ENCODE data around the gene PCSK6.
"Not testable (repeated sequence)": the region's sequence is repeated elsewhere in the genome, so short reads cannot be mapped to it uniquely, and the experiment has no call there.

Gene PCSK6

DNA sequence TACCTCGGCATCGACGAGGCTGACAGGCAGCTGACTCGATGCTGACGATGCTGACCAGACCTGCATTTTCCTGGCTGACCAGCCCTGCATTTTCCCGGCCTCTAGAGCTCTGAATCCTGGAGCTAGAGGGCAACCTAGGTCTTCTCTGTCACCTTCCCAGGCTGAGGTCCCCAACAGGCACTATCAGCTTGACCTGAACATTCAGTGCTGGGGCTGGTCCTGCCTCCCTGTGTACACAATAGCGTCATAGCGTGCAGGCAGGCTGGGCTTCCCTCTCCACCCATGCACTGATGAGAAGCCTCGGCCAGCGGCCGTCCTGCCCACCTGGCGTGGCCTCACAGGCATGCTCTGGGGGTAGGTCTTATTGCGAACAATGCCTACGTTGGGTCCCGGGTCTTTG lies 132.2 kb downstream of the PCSK6 start:
- DNase-seq (ENCODE audit: low read depth) = no peak
- no peak overlapping the region for H3K4me3 ChIP-seq (ENCODE audit: low read depth, low read length)
- TF ChIP-seq, protein P1, sequence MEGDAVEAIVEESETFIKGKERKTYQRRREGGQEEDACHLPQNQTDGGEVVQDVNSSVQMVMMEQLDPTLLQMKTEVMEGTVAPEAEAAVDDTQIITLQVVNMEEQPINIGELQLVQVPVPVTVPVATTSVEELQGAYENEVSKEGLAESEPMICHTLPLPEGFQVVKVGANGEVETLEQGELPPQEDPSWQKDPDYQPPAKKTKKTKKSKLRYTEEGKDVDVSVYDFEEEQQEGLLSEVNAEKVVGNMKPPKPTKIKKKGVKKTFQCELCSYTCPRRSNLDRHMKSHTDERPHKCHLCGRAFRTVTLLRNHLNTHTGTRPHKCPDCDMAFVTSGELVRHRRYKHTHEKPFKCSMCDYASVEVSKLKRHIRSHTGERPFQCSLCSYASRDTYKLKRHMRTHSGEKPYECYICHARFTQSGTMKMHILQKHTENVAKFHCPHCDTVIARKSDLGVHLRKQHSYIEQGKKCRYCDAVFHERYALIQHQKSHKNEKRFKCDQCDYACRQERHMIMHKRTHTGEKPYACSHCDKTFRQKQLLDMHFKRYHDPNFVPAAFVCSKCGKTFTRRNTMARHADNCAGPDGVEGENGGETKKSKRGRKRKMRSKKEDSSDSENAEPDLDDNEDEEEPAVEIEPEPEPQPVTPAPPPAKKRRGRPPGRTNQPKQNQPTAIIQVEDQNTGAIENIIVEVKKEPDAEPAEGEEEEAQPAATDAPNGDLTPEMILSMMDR (conservative IDR thresholded peaks at IDR 0.05; ENCODE audit: low read depth, low read length) = no peak

DNA sequence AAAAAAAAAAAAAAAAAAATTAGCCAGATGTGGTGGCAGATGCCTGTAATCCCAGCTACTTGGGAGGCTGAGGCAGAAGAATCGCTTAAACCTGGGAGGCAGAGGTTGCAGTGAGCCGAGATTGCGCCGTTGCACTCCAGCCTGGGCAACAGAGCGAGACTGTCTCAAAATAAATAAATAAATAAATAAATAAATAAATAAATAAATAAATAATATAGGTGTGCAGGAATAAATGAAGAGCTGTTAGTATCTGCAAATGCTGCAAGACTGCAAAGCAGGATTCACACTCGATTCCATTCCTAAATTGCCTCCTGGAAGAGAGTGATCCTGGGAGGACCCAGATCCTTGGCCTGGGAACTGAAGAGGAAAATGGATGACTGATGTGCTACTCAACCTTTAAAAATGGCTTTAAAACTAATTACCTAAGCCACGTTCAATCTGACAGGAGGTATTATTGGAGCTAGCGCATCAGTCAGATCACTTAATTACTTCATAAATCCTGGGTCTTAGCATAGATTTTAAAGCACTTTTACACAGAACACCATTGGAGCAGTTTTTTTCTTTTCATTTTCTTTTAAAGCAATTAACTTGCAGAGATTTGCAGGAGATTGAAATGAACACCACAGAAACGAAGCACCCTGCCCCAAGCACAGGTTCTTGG lies 132.9 kb downstream of the PCSK6 start:
- not testable (repeated sequence) for DNase-seq (ENCODE audit: low read depth)

DNA sequence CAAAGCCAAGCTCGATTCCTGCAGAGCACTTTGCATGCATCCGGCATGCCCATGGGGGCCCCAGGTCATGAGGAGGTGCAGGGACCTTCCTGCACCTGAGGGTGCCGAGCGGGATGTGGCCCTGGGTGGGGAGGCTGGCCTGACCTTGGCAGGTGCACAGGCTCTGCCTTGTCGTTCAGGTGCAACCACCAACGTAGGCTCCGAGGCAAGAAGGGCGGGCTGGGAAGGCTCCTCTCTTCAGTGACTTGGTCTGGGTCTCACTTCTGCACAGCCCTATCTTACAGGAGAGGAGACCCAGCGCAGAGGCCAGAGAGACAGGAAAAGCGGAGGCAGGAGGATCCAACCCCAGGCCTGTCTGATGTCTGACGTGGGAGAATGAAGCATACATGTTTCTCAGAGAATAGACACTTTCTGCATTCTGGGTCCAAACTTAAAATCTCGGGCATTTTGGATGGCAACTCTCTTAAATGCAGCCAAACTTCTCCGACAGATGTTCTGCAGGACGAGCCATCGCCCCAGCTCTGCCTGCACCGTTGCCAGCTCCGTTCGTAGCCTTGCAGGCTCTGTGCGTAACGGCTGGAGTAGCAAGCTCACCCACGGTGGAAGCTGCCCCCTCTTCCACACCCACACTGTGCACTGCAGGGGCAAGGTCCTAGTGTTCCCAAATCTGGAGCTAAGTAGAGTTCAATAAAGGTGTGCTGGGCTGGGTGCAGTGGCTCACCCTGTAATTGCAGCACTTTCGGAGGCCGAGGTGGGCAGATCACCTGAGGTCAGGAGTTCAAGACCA lies 133.6 kb downstream of the PCSK6 start:
- TF ChIP-seq, protein P1 (conservative IDR thresholded peaks at IDR 0.05; ENCODE audit: low read depth, low read length) = no peak
- no peak for DNase-seq (ENCODE audit: low read depth)
- no peak overlapping the region for H3K4me3 ChIP-seq (ENCODE audit: low read depth, low read length)

More for the DNA sequence above, 132.9 kb downstream of the PCSK6 start:
- H3K4me3 ChIP-seq (ENCODE audit: low read depth, low read length) = not testable (repeated sequence)

DNA sequence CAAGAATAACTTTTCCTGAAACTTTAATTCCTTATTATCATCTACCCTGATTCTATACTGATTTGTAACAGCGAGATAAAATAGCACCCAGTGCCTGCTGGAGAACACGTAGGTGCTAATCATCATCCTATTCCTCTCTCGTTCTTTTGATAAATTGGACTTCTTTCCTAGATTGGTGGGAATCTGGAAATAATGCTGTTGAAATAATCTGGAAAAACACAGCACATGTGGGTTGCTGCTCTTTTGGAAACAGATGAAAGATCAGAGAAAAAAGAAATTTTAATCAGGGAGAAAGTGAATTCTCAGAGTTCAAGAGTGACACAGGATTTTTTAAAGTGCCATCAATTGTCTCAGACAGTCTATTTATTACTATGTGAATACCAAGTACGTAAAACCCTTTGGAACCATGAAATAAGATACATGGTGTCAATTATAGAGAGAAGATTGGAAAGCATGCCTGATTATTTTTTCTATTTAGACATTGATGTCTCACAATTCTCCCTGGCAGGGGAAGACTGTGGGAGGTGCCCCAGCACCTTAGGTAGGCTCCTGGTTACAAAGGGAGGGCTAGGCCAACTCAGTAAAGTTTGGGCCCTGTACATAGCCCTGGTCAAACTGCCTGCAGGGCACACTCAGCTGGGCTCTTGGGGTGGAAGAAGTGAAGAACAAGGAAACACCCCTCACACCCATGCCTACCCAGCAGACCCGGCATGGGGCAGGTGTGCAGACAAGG lies 134.4 kb downstream of the PCSK6 start:
- H3K4me3 ChIP-seq (ENCODE audit: low read depth, low read length) = no peak overlapping the region
- no peak for DNase-seq (ENCODE audit: low read depth)
- TF ChIP-seq, protein P1 (conservative IDR thresholded peaks at IDR 0.05; ENCODE audit: low read depth, low read length) = no peak

DNA sequence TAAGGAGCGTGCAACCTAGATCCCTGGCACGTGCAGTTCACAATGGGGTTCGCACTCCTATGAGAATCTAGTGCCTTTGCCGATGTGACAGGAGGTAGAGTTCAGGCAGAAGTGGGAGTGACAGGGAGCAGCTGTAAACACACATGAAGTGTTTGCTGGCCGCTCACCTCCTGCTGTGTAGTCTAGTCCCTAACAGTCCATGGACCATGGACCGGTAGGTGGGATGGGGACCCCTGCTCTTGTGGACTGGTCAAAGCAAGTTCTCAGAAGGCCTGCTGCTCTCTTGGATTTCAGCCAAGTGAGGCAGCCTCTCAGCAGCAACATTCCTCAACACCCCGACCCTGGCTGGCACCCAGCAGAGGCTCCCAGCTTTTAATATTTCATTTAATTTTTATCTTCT lies 136.3 kb downstream of the PCSK6 start:
- H3K4me3 ChIP-seq (ENCODE audit: low read depth, low read length) = no peak overlapping the region
- DNase-seq (ENCODE audit: low read depth) = peak; percentile 7
- TF ChIP-seq, protein P1 (conservative IDR thresholded peaks at IDR 0.05; ENCODE audit: low read depth, low read length) = no peak

DNA sequence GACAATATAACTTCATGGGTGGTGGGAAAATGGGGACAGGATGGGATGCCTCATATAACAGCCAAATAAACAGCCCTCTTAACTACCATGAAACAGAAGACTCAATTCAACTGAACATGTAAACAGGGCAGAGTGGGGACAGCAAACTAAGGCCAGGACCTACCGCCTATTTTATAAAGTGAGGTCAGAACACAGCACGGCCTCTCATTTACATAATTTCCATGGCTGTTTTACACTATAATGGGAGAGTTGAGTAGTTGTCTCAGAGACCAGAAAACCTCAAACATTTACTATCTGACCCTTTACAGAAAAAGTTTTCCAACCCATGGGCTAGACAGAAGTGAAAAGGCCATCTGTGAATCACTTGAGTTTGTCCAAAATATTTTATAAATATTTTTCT lies 137.8 kb downstream of the PCSK6 start:
- DNase-seq (ENCODE audit: low read depth) = no peak
- no peak overlapping the region for H3K4me3 ChIP-seq (ENCODE audit: low read depth, low read length)
- TF ChIP-seq, protein P1 (conservative IDR thresholded peaks at IDR 0.05; ENCODE audit: low read depth, low read length) = no peak
